ENCODE measurements around the gene GNS. TPM values are rescaled to one million over a fixed set of nuclear protein-coding genes. Genes with fewer than 3 reads are reported as not detected.

Gene GNS
- total and polyA plus RNA-seq, 2 experiments from 2014 or later, result 44.0 to 45.5 TPM

GRCh38 chr12:64706857-64707256, 52.3 kb downstream of the GNS start:
- H3K27me3 ChIP-seq, result no peaks in the 10 kb centered on the region
- H3K9me3 ChIP-seq (ENCODE audit: low read depth), result no peaks in the 10 kb centered on the region
- no peak overlapping the region for H3K27ac ChIP-seq
- no peak for DNase-seq (ENCODE audit: low read depth in 1 of 2, low spot score in 1 of 2)
- no peak overlapping the region for H3K4me3 ChIP-seq
- H3K36me3 ChIP-seq, result no peaks in the 10 kb centered on the region
- TF ChIP-seq, protein P1, sequence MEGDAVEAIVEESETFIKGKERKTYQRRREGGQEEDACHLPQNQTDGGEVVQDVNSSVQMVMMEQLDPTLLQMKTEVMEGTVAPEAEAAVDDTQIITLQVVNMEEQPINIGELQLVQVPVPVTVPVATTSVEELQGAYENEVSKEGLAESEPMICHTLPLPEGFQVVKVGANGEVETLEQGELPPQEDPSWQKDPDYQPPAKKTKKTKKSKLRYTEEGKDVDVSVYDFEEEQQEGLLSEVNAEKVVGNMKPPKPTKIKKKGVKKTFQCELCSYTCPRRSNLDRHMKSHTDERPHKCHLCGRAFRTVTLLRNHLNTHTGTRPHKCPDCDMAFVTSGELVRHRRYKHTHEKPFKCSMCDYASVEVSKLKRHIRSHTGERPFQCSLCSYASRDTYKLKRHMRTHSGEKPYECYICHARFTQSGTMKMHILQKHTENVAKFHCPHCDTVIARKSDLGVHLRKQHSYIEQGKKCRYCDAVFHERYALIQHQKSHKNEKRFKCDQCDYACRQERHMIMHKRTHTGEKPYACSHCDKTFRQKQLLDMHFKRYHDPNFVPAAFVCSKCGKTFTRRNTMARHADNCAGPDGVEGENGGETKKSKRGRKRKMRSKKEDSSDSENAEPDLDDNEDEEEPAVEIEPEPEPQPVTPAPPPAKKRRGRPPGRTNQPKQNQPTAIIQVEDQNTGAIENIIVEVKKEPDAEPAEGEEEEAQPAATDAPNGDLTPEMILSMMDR (IDR thresholded peaks at IDR 0.05; ENCODE audit: low read depth, low read length), result no peak
- H3K4me1 ChIP-seq (ENCODE audit: low read depth), result peaks cover 3% of the 10 kb centered on the region

DNA sequence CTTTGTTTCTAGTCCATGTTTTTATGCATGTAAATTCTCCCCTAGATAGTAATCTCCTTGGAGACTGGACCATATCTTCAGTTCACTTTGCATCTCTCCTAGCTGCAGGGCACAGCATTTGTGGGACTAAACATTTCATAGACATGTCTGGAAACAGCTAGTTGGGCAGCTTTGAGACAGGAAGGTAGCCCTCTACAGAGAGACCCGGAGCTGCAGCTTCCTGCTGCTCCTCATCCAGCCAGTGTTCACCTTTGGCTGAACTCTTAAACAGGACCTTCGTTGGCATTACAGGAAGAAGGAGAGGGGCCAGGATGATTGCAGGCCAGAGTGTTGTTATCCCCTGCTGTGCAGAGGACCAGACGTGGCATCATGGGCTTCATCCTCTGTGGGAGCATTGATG, 52.9 kb downstream of the GNS start:
- TF ChIP-seq, protein P1 (IDR thresholded peaks at IDR 0.05; ENCODE audit: low read depth, low read length), result no peak
- DNase-seq (ENCODE audit: low read depth in 1 of 2, low spot score in 1 of 2), result peak in 1 of 2 donors; percentile 22

GRCh38 chr12:64701283-64701682, 57.9 kb downstream of the GNS start:
- H3K36me3 ChIP-seq, result no peaks in the 10 kb centered on the region
- TF ChIP-seq, protein P1 (IDR thresholded peaks at IDR 0.05; ENCODE audit: low read depth, low read length), result no peak

More for the DNA sequence above, 52.9 kb downstream of the GNS start:
- no peaks in the 10 kb centered on the region for H3K9me3 ChIP-seq (ENCODE audit: low read depth)
- H3K27me3 ChIP-seq, result no peaks in the 10 kb centered on the region
- no peaks in the 10 kb centered on the region for H3K36me3 ChIP-seq
- no peak overlapping the region for H3K4me3 ChIP-seq
- peak overlapping the region; percentile 46 for H3K27ac ChIP-seq
- H3K4me1 ChIP-seq (ENCODE audit: low read depth), result peaks cover 3% of the 10 kb centered on the region

DNA sequence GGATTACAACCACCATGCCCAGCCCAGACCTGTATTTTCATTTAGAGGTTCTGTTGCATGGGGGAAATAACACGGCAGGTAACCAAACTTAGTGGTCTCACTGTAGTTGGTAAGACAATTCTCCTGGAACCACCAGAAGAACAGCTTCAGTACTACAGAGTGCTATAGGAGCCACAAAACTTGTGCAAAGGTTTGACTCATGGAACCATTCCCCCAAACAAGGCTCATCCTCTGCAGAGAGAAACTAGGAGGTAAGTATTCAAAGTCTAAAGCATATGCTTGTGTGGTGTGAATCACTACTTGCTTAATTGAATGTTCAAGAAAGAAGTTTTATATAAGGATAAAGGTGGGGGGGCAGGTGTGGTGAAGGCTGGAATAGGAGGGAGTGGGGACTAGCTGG, 58.7 kb downstream of the GNS start:
- DNase-seq (ENCODE audit: low read depth in 1 of 2, low spot score in 1 of 2), result no peak
- Histone ChIP-seq H3K4me3 (no peak overlapping the region), H3K9me3 (ENCODE audit: low read depth) (no peaks in the 10 kb centered on the region), H3K27me3 (no peaks in the 10 kb centered on the region), H3K4me1 (ENCODE audit: low read depth) (peaks cover 7% of the 10 kb centered on the region), H3K27ac (no peak overlapping the region), H3K36me3 (no peaks in the 10 kb centered on the region)
- TF ChIP-seq, protein P1 (IDR thresholded peaks at IDR 0.05; ENCODE audit: low read depth, low read length), result no peak

More at GRCh38 chr12:64701283-64701682, 57.9 kb downstream of the GNS start:
- Histone ChIP-seq H3K27me3 (no peaks in the 10 kb centered on the region), H3K4me1 (ENCODE audit: low read depth) (peaks cover 7% of the 10 kb centered on the region), H3K4me3 (no peak overlapping the region), H3K27ac (no peak overlapping the region), H3K9me3 (ENCODE audit: low read depth) (no peaks in the 10 kb centered on the region)
- DNase-seq (ENCODE audit: low read depth in 1 of 2, low spot score in 1 of 2), result no peak

GRCh38 chr12:64699504-64700115, 59.6 kb downstream of the GNS start:
- Histone ChIP-seq H3K4me1 (ENCODE audit: low read depth) (peaks cover 7% of the 10 kb centered on the region), H3K4me3 (no peak overlapping the region), H3K27me3 (no peaks in the 10 kb centered on the region), H3K36me3 (no peaks in the 10 kb centered on the region), H3K9me3 (ENCODE audit: low read depth) (no peaks in the 10 kb centered on the region), H3K27ac (no peak overlapping the region)
- TF ChIP-seq, protein P1 (IDR thresholded peaks at IDR 0.05; ENCODE audit: low read depth, low read length), result no peak
- peak in 1 of 2 donors; percentile 45 for DNase-seq (ENCODE audit: low read depth in 1 of 2, low spot score in 1 of 2)

Data from cardiac muscle cell (in vitro differentiated cells and primary cell).